ENCODE results near the gene SPATA31E1.

Gene SPATA31E1

DNA sequence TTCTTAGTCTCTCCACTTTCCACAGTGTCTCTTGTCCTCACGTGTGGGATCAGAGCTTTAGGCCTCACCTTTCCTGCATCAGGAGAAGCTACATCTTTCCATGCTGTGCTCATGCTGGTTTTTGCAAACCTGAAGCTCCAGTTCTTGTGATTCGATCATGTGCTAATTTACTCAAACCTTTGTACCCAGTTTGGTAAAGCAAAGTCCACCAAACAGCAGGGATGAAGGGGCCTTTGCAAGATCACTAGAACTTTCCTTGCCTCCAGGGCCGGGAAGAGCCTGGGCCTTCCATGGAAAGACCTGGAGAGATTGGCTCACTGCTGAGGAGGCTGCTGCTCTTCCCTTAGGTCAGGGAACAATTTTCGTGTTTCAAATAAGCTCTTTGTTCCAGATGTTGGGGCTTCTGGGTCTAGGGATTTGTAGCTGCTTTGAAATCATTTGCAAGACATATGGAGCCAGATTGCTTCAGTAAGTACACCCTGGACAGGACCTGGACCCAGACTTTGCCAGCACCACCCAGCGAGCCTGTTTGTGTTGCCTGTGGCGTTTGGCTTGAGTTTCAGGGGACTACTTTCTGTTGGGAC lies 18.7 kb upstream of the SPATA31E1 start:
- DNase-seq: no peak

DNA sequence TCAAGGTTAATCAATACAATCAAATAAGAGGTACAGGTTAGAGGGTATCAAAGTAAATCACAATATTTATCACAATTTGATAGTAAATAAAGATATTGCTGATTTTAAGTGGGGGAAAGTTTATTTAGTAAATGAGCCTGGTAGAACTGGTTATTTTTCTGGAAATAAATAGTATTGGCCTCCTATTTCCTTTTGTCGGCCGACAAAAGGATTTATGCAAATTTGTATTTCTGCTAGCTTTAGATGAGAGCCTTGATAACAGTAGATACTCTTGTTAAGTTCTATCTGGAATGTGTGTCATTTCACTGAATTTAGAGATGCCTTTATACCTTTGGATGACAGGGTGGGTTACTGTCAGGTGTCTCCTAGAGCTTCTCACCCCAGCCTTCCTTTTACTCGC lies 17.8 kb upstream of the SPATA31E1 start:
- DNase-seq: no peak

DNA sequence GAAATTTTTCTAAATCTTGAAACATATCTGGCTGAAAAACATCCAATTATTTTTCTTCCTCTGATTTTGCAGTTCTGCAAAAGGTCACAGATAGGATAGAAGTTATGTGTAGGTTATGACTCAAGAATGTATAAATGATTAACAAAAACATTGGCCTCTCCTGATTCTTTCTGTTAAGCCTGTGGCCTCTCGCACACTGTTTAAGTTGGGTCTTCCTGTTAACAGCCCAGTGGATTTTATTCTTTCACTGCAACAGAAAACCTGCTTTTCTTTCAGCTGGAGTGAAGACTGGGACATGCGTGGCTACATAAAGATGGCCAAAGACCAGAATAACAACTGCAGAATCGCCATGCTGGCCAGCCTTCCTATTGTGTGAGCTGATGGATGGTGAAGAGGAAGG lies 17.1 kb upstream of the SPATA31E1 start:
- no peak for DNase-seq

DNA sequence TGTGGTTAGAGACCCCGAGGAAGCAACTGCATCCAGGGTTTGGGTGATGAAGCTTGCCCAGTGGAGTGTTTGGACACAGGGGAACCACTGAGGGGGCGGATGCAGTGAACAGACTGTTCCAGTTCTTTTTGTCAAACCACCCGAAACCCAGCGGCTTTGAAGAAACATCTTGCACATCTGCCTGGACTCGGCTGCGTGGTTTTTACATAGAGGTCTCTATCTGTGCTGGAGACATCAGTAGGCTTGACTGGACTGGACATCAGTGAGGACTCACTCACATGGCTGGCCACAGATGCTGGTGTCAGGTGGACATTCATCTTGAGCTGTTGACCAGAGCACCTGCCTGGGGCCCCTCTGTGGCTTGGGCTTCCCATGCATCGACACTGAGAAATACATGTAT lies 15.3 kb upstream of the SPATA31E1 start:
- DNase-seq: no peak

GRCh38 chr9:87868175-87868574 lies 14.5 kb upstream of the SPATA31E1 start:
- no peak for DNase-seq

DNA sequence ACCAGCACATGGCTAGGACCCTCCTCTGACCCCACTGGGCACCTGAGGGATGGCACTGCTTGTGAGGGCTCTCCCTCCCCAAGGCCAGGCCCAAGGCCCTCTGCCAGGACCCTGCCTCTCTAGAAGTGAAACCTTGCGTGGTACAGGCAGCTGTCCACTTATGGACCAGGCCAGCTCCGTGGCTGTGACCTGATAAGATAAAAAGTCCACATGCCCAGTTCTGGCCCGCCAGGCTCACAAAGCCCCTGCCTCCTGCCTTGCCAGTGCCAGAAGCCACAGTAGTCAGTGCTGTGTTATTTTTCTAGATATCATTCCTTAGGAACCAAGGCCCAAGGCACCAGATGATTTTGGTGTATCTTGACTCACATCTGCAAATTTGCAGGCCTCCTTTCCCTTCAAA lies 14.0 kb upstream of the SPATA31E1 start:
- no peak for DNase-seq

GRCh38 chr9:87869082-87869481 lies 13.6 kb upstream of the SPATA31E1 start:
- DNase-seq: no peak

DNA sequence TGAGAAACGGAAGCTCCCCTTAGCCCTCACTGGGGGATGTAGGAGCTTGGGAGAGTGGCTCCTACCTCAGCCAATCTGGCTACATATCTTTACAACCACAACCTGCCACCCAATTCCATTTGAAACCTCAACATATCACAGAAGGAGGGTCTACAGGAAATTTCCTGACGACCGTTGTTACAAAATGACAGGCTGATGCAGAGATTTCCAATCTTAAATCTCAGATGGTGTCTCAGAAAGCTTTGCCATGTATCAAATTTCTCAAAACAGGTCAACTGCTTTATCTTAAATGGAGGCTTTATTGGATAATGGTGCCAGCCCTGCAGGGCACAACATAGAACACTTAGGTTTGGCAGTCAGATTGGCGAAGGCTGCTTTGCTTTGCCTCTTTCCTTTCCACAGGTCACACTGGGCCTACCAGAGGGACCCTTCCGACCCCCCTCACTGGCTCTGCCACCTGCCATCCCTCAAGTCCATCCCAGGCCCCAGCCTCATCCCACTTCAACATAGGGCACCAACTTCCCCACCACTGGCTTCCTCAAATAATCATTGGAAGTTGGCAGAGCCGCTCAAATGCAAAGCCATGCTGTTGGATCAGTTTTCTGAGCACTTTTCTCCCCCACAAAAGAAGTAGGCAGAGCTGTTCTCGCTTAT lies 11.1 kb upstream of the SPATA31E1 start:
- no peak for DNase-seq

- no peak for DNase-seq
Measured at GRCh38 chr9:87872079-87872624, 10.5 kb upstream of the SPATA31E1 start.

DNA sequence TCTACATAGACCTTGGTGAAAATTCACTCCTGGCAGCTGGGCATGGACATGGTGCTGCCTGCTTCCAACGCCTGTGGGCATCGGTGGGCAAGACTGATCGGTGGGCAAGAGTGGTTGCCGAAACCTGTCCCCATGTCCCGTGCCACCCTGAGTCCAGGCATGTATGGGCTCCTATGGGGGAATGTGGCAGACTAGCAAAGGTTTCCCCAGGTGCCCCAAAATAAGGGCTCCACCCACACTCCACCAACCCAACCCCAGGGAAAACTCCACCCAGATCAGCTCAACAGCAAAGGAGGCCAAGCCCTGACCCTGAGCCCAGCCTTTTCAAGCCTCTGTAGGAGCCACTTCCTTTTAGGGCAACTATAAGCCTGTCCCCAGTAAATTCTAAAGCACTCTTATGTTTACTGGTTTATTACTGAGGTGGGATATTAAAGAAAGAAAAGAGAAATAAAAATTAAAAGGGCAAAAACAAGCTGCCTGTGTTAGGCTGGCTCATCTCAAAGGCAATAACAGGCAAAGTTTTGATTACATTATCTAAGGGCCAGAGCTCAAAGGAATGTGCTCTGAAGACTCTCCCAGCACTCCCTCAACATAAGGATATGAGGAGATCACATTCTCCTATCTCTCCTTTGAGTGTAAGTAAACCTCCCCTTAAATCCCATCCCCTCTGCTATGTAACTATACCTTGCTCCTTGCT lies 8.9 kb upstream of the SPATA31E1 start:
- no peak for DNase-seq

- no peak for DNase-seq
Measured at GRCh38 chr9:87874304-87874623, 8.4 kb upstream of the SPATA31E1 start.

- DNase-seq: no peak
Measured at GRCh38 chr9:87875060-87875459, 7.6 kb upstream of the SPATA31E1 start.

- no peak for DNase-seq
Measured at GRCh38 chr9:87875831-87876545, 6.7 kb upstream of the SPATA31E1 start.

- no peak for DNase-seq
Measured at GRCh38 chr9:87876708-87877107, 6.0 kb upstream of the SPATA31E1 start.

GRCh38 chr9:87878989-87879511 lies 3.6 kb upstream of the SPATA31E1 start:
- no peak for DNase-seq

DNA sequence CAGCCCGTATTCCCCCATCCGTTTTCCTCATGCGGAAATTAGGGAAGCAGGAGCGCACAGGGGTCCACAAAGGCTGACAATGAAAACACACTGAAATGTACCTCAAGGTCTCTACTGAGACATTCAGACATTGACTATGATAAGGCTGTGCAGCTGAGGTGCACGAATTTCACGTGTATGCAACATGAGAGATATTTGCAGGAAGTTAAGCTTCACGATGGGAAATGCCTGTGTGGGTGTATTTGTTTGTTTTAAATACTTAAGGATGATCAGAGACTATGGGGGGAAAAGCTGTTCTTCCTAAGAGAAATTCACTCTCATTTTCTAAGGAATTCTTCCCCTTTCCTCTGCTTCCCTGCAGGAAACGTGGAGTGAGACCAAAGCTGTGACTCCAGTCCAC lies 2.6 kb upstream of the SPATA31E1 start:
- DNase-seq: no peak

DNA sequence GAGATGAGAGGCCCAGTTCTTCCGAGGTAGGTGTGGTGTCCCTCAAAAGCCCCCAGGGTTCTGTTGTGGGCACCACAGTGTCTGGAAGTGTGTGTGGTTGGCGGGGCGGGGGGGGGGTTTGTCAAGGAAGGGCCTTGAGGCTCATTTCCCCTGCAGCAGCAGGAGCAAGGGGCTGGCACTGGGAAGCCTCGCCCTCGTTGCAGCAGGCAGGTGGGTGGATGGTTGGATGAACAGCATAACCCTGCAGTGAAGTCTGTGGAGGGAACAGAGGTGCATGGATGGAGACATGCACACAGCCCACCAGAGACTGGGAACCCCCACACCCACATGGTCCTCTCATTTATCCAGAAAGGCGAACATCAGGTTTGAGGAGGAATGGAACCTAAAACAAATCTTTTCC lies 2.0 kb upstream of the SPATA31E1 start:
- no peak for DNase-seq

DNA sequence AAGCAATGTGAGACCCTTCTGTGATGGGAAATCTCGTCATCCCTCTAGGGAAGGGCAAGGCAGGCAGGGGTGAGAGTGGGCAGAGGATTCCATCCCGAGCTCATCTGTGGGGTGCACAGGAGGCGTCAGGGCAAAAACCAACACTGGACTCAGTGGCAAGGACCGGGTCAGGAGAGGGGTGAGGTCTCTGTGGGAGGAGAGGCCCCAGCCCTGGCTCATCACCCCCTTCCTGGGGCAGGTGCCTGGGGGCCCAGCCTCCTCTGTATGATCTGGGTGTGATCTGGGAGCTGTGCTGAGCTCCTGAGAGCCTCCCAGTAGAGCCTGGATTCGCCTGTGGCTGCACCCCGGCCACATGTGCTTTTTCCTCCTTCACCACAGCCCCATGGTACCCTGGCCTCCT lies 597 bp downstream of the SPATA31E1 start:
- no peak for DNase-seq

DNA sequence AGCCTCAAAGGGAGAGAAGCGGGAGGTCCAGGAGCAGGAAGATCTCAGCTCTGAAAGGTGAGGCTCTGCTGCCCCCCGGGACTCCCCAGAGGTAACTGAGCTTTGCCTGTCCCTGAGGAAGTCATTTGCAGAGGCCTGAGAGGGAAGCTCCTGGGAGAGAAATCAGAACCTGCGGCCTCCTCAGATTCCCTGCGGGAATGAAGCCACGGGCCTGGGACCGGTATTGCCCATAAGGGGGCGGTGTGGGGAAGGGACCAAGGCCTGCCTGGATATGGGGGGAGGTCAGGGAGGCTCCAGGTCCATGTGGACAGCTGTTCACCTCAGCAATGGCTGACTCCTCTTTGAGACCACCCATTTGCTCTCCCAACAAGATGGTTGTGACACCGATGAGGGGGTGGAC lies 1.3 kb downstream of the SPATA31E1 start:
- no peak for DNase-seq

DNA sequence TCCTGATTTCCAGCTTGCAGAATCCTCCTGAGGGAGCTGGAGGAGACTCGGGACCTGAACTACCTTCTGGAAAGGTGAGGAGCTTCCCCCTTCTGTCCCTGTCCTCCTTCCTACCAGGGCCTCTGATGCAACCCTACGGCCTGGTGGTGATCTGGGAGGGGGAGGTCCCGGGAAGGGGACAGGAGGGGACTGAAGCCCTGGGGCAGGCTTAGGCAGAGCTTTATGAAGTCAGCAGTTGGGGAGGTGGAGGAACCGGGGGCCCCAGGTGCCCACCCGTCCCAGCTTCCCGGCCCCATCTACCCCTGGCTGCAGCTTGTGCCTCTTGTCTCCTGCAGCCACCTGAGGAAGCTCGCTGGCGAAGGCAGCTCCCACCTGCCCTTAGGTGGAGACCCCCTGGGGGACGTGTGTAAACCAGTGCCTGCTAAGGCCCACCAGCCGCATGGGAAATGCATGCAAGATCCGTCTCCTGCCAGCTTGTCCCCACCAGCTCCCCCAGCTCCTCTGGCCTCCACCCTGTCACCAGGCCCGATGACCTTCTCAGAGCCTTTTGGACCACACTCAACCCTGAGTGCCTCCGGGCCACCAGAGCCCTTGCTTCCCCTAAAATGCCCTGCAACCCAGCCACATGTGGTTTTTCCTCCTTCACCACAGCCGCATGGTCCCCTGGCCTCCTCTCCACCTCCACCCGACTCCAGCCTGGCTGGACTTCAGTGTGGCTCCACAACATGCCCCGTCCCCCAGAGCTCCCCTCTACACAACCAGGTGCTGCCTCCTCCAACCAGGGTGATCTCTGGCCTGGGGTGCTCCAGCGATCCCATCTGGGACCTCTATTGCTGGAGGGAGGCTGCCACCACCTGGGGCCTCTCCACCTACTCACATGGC lies 2.1 kb downstream of the SPATA31E1 start:
- no peak for DNase-seq

DNA sequence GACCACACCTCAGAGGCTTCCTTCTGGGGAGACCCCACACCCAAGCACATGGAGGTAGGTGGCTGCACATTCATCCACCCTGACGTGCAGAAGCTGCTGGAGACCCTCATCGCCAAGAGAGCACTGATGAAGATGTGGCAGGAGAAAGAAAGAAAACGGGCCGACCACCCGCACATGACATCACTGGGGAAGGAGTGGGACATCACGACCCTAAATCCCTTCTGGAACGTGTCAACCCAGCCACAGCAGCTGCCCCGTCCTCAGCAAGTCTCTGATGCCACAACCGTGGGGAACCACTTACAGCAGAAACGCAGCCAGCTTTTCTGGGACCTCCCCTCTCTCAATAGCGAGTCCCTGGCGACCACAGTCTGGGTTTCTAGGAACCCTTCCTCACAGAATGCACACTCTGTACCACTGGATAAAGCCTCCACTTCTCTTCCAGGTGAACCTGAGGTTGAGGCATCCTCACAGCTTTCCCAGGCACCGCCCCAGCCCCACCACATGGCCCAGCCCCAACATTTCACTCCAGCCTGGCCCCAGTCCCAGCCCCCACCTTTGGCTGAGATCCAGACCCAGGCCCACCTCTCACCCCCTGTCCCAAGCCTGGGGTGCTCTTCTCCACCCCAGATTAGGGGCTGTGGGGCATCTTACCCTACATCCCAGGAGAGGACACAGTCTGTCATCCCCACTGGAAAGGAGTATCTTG lies 3.0 kb downstream of the SPATA31E1 start:
- no peak for DNase-seq
